Cortex of kidney (tissue), 1 donor: ENCODE results near the gene RAB20.
"Not testable (repeated sequence)": the region's sequence is repeated elsewhere in the genome, so short reads cannot be mapped to it uniquely, and the experiment has no call there.

ENCODE experiments used
- DNase-seq: peaks from one replicate; lab custom pipeline; 2025; lab: John Stamatoyannopoulos, UW

Gene RAB20

DNA sequence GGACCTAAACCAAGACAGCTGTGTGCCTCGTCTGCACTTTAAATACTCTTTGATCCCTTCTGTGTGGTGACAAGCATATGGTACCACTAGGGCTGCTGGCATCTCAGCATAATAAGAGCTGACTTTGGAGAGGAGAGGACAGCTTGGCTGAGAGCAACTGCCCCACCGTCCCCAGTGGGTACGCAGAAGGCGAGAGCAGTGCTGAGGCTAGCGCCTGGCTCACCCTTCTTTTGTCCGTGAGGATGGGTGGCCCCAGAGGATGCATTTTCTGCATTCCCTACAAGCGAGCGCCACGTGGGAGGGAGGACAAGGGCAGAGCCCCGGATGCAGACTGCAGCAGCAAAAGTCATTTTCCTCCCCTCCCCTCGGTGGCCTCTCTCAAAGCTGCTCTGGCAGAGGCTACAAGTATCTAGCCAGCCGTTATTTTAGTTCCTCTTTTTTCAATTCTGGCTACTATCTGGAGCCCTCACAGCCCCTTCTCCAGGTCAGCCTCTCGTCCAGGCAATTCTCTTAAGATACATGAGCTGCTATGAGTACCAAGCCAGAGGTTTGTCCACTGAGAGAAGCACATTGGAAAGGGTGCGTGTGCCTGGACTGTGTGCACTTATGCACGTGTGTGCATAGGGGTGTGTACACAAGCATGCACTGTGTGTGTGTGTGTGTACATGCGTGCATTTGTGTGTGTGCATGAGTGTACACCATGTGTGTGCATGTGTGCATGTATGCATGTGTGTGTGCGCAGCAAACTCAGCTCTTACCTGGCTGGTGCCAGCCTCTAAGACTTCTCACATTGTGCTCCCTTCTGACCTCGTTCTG lies 51.3 kb downstream of the RAB20 start:
- DNase-seq = no peak

DNA sequence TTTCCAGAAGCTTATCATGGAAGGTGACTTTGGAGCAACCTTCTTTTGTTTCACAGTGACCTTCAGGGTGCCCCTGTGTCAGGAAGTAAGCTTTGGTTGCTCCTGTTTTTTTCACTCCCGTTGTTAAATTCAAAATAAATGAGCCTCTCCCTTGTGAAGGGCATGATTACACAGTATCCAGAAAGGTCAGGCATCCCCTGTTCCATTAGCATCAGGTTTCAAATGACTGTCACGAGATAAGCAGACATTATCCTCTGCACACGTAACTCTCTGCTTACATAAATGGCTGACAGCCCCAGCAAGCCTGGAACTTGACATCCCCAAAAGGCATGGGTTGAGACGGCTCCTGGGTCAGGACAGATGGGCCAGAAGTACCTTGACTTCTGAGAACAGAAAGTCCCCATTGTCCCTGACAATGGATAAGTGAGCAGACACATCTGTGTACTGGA lies 52.0 kb downstream of the RAB20 start:
- DNase-seq = no peak

DNA sequence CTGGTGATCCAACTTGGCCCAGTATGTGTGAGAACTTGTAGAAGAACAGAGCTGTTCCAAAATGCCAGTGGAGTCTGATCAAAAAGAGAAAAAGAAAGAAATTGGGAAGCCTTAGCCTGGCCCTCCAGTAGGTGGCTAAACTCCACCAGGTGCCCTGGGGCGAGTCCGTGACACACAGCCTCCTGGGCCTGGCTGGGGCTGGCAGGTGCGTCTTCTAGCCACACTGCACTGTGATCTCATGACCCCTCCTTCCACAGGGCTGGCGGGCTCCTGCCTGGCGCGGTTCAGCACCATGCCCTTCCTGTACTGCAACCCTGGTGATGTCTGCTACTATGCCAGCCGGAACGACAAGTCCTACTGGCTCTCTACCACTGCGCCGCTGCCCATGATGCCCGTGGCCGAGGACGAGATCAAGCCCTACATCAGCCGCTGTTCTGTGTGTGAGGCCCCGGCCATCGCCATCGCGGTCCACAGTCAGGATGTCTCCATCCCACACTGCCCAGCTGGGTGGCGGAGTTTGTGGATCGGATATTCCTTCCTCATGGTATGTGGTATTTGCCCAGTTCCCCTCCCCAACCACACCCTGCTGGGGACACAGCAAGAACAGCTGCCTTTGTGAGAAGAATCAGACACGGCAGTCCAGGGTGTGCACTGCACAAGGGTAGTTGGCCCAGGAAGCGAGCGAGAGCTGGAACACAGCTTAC lies 53.7 kb downstream of the RAB20 start:
- DNase-seq = no peak

DNA sequence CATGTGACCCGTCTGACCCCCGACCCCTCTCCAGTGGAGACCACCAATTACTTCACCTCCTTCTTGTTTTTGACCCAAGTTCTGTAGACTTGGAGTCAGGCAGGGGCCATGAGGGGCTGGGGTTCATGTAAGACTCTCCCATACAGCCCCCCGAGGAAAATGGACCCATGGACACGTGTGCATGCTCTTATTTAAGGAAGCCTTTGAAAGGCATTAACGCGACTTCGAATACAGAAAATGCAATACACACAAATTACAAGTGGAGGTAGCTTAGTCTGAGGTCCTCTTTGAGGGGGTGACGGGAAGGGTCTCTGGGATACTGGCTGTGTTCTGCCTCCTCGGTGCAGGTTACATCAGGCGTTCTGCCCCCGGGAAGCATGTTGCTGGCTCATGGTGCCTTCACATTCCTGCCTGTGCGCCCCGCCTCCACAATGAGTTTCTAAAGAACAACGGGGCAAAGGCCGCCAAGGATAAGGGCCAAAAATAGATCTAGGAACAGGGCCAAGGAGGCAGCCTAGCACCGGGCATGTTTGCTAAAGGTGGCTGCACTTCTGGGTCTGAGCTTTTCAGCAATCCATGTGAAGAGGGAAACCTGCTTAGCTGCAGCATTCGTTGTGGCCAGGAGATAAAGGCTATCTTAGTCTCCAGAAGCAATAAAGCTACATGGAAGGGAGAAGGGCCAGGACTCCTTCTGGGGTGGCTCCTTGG lies 54.5 kb downstream of the RAB20 start:
- DNase-seq = no peak

DNA sequence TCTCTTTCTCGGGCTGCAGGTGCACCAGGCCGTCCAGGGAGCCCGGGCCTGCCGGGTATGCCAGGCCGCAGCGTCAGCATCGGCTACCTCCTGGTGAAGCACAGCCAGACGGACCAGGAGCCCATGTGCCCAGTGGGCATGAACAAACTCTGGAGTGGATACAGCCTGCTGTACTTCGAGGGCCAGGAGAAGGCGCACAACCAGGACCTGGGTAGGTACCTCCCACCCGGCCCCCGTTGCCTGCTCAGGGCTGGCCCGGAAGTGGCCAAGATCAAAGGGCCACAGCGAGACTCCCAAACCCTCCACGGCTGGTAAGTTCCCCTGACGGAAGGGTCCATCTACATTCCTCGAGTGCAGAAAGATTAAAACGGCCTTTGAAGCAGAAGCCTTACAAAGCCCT lies 55.1 kb downstream of the RAB20 start:
- DNase-seq = no peak

DNA sequence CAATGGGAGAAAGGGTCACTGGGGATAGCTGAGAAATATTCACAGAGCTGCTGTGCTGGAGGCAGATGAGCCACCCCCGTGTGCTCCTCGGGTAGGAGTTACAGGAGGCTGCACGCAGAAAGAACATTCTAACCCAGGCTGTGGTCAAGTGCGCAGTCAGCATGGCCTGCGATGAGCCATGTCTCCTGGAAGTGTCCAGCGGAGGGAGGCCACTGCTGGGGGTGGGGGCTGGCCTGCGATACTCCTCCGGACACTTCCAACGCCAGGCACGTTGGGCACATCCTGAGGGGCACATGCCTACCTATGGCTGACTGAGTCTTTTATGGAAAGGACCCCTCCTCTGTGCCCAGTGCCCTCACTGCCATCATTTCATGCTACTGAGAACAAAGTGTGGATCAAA lies 55.9 kb downstream of the RAB20 start:
- DNase-seq = no peak

DNA sequence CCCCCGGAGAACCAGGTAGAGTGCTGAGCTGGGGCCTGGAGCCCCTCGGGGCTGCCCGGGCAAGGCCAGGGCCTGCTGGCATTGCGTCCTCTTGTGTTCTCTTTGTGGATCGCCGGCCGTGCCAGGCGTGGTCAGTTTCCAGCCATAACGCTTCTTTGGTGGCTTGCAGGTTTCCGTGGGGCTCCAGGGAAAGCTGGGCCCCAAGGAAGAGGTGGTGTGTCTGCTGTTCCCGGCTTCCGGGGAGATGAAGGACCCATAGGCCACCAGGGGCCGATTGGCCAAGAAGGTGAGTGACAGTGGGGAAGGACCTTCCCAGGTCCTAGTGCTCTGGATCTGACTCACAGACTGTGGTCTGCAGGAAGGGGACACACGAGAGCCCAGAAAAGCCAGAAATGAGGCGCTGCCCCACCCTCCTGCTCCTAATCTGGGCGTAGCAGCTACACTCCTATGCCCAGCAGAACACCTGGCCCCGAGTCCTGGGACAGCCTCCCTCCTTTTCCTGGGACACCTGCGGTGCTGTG lies 57.5 kb downstream of the RAB20 start:
- no peak for DNase-seq

DNA sequence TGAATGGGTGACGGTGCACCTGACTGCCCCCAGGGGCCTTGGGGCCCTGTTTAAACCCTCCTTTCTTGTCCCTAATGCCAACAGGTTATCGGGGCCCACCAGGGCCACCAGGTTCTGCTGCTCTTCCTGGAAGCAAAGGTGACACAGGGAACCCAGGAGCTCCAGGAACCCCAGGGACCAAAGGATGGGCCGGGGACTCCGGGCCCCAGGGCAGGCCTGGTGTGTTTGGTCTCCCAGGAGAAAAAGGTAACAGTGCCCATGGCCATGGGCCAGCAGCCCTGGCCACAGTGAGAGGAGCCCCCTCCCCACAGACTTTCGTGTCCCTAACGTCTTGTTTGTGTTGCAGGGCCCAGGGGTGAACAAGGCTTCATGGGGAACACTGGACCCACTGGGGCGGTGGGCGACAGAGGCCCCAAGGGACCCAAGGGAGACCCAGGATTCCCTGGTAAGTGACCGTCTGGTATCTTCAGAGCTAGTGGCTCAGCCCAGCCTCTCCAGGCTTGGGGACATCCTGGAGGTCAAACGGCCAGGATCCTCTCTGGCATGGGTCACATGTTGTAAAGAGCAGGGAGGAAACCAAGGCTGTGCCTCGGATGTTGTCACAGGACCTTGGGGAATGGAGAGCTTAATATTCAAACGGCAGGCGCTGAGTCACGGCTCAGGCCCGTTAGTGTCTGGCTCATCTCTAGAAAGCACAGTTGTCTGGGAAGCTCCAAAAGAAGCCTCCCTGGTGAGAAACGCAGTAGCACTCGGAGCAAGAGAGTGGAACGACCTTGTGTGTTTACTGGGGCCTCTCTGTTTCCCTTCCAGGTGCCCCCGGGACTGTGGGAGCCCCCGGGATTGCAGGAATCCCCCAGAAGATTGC lies 58.3 kb downstream of the RAB20 start:
- no peak for DNase-seq

DNA sequence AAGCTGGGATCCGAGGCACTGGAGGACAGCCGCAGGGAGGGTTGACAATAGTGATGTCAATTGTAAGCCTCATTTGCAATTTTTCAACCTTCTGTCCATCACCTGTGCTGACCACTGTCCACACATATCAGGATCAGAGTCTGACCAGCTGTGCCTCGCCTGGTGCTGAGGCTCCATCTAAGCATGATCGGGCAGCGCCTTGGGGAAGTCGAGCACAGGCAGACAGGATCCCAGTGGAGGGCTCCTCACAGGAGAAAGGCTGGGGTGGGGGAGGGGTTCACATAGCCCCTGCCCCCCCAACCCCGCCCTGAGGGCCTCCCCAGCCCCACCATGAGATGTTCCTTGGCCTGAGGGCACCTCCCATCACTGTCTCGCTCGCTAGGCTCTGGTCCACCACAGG lies 60.3 kb downstream of the RAB20 start:
- DNase-seq = no peak

DNA sequence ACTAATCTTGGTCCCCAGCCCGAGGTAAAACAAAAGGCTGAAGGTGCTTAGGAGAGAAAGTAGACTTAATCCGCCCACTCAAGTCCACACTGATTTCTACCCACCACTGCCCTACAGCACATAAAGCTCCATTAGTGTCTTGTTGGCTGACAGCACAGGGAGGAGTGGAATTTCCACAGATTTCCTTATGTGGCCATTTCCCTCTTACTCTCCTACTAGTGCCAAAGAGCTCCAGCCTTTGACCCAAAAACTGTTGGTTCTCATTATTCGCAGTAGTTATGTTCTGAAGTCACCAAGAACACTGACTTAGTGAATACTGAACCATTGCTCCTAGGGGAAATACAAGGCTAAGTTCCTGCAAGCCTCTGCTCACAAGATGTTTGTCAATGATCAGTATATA lies 61.2 kb downstream of the RAB20 start:
- no peak for DNase-seq

DNA sequence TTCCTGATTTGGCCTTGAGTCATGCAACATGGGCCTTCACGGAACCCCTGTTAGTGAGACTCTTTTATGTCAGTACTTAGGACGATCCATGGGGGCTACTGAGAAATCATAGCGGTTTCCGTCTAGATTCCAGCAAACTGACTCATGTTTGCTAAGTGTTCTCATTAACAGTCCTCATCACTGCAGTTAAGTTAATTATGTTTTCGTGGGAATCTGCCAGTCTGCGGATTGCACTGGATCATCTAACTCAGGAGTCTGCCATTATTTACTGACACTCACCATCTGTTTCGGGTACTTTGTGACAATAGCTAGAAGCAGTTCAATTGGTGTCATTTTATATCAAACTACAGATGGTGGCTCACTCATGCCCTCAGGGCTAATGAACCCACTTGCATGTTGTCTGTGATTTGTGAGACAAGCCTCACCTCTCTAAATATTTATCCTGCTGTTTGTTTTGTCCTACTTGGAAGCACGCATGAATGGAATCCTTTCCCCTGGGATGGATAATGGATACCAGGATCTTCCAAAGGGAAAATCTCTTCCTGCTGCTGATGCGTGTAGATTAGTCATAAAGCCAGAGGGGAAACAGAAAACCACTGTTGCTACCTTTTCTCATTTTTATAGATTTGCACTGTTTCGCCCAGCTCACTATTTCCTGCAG lies 61.8 kb downstream of the RAB20 start:
- DNase-seq = no peak

DNA sequence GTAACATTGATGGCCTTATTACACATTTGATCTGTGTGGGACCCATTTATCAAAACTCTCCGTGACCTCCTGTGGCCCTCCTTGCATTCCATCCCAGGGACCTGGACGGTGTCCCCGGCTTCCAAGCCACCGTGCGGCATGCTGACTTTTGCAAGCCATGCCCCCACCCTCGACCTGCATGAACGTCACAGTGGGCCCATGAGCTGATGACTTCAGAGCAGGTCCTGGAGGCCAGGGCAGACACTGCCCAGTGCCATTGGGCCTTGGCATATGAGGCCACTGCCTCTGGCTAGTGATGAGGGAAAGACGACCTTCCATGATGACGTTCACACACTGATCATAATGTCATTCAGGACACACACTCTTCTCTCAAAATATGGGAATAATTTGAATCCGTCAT lies 62.8 kb downstream of the RAB20 start:
- no peak for DNase-seq

DNA sequence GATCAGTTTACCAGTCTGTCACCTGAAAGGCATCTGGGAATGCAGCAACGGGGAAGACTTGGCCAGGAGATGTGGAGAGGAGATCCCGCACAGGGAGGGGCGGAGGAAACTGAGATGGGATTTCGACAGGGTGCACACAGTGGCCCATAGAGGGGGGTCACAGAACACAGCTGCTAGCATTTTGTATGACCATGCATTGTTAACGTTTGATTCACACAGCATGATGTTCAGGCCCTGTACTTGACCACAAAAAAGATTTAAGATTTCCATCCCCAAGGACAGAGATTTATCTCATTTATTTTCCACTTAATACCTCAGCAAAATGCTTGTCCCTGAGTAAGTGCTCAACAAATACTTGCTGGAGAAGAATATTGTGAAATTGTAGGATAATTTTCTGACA lies 63.2 kb downstream of the RAB20 start:
- no peak for DNase-seq

DNA sequence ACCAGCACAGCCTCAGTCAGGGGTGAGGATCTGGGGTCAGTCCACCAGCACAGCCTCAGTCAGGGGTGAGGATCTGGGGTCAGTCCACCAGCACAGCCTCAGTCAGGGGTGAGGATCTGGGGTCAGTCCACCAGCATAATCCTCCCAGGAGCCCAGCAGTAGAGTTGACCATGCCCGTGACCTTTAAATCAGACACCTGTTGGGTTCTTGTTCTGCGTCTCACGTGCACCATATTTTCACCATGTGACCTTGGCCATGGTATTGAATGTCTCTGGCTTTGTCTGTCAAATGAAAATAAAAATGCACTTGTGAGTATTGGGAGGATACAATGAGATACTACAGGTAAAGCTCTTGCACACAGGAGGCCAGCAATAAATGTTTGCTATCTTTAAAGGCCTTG lies 63.6 kb downstream of the RAB20 start:
- not testable (repeated sequence) for DNase-seq

DNA sequence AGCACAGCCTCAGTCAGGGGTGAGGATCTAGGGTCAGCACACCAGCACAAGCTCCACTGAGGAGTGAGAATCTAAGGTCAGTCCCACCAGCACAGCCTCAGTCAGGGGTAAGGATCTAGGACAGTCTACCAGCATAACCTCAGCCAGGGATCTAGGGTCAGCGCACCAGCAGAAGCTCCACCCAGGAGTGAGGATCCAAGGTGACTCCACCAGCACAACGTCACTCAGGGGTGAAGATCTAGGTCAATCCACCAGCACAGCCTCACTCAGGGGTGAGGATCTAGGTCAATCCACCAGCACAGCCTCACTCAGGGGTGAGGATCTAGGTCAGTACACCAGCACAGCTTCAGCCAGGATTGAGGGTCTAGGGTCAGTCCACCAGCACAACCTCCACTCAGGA lies 64.5 kb downstream of the RAB20 start:
- DNase-seq = no peak

DNA sequence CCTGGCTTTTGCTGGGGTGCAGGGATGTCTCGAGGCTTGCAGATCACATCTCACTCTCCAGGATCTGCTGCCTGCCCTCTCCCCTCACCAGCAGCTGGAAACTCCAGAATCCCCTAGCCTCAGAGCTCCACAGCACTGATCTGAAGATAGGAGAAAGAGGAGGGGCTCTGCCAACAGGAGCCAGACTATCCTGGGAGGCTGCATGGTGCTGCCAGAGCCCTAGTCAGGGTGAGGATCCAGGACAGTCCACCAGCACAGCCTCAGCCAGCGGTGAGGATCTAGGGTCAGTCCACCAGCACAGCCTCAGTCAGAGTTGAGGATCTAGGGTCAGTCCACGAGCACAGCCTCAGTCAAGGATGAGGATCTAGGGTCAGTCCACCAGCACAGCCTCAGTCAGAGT lies 65.2 kb downstream of the RAB20 start:
- DNase-seq = no peak

DNA sequence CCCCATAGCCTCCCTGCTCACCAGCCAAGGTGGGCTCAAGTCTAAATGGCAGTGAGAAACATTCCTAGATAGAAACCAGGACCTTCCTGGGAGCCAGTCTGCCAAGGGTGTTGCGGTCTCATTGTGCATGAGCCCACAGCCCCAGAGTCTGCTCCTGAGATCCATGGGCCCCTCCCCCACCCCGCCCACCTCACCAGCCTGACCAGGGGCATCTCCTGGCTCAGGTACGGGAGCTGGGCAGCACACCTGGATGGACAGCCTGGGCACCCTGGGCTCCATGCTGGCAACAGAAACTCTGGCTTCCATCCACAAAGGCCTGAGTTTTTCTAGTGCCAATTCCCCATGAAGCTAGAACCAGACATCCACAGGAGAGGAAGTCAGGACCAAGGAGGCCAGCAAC lies 65.6 kb downstream of the RAB20 start:
- DNase-seq = no peak

DNA sequence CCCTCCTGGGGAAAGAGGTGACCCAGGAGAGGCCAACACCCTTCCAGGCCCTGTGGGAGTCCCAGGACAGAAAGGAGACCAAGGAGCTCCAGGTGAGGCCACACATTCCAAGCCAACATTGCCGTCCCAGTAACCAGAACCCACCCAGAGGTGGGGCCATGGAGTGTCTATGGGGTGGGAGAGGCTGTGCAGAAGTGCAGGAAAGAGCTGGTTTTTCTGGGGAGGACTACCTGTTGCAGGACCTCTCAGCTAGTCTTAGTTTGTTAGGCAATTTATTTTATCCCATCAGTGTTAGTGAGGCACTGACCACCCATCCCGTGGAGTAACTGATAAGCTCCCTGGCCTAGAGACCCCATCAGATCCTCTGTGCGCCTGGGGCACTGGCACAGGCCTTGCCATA lies 66.1 kb downstream of the RAB20 start:
- no peak for DNase-seq

DNA sequence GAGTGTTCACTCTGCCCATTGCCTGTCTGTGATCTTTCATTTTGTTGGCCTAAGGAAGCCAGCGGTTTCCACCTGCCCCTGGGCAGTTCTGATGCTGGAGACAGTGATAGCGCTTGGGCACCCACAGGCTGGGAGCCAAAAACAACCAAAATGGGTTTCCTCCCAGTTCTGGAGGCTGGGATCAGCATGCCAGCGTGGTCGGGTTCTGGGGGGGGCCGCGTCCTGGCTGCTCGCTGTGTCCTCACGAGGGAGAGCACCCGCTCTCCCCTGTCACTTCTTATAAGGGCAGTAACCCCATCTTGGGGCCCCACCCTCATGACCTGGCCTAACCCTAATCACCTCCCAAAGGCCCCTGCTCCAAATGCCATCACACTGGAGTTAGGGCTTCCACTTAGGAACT lies 67.9 kb downstream of the RAB20 start:
- no peak for DNase-seq

DNA sequence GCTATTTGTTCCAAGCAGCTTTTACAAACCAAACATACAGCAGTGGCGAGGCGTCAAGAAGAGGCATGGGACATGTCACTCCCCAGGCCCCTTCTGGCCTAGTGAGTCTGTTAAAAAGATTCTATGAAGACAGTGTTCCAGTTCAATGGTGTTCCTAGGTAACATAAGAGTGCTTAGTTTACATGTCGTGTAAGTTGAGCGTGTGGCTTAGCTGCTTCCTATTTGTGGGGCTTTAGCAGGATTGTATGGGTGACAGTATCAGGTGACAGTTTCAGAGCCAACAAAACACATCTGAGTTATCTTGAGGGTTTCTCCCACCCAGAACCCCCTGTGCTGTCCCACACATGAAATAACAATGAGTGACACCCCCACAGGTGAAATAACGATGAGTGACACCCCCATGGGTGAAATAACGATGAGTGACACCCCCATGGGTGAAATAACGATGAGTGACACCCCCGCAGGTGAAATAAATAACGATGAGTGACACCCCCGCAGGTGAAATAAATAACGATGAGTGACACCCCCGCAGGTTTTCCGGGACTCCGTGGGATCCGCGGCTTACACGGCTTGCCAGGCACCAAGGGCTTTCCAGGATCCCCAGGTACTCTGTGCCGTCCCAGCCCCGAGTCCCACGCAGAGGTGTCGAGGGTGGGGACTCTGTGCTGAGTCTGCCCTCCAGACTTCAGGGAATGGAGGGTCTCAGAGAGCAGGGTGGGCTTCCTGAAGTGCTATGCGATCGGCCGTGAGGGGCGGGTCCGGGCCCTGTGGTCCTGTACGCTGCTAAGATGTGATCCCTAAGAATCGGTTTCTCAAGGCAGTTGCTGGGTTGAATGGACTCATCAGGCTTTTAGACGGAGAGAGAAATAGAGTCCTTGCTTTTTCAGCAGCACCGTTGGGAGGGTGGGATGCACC lies 68.6 kb downstream of the RAB20 start:
- DNase-seq = no peak
